BLaER1 treated with 17β-estradiol and CSF1 and Interleukin-3, amounts not matched to agents 10 nM and 100 nM (cell line): ENCODE data around the gene TBX2.
"Not testable (repeated sequence)": the region's sequence is repeated elsewhere in the genome, so short reads cannot be mapped to it uniquely, and the experiment has no call there.

Source experiments
- H3K27ac ChIP-seq, 11 experiments: shearing (Covaris generic); formaldehyde crosslinking; 2 replicates each; pipeline ENCODE4 v1.8.1; 2022
- H3K27me3 ChIP-seq, 11 experiments: shearing (Covaris generic); formaldehyde crosslinking; 2 replicates each; pipeline ENCODE4 v1.8.1; 2022
- H3K36me3 ChIP-seq, 11 experiments: shearing (Covaris generic); formaldehyde crosslinking; 2 replicates each; pipeline ENCODE4 v1.8.1; 2022
- H3K4me1 ChIP-seq, 10 experiments: shearing (Covaris generic); formaldehyde crosslinking; 2 replicates each; pipeline ENCODE4 v1.8.1; 2022
- H3K4me2 ChIP-seq, 11 experiments: shearing (Covaris generic); formaldehyde crosslinking; 2 replicates each; pipeline ENCODE4 v1.8.1; 2022
- H3K4me3 ChIP-seq, 10 experiments: shearing (Covaris generic); formaldehyde crosslinking; 2 replicates each; pipeline ENCODE4 v1.8.1; 2022
- H3K9ac ChIP-seq, 11 experiments: shearing (Covaris generic); formaldehyde crosslinking; 2 replicates each; pipeline ENCODE4 v1.8.1; 2022
- H3K9me3 ChIP-seq, 11 experiments: shearing (Covaris generic); formaldehyde crosslinking; replicated peaks in 1 of 11; 2 replicates each; pipeline ENCODE4 v1.8.1; 2022
- H4K20me1 ChIP-seq, 11 experiments: shearing (Covaris generic); formaldehyde crosslinking; 2 replicates each; pipeline ENCODE4 v1.8.1; 2022
- Cebpa-rat ChIP-seq, 11 experiments: shearing (Covaris generic); IDR thresholded peaks; 2 replicates each; pipeline ENCODE4 v1.8.1; 2022

Gene TBX2

GRCh38 chr17:61425682-61426481 lies 26.2 kb downstream of the TBX2 start:
- Histone ChIP-seq H4K20me1 (no peaks in the 10 kb centered on the region), H3K4me3 (no peak overlapping the region), H3K9ac (no peak overlapping the region), H3K36me3 (no peaks in the 10 kb centered on the region), H3K9me3 (peaks cover 0 to 10% (median 0%) of the 10 kb centered on the region in 11 experiments; a peak in 1 of 22 replicates), H3K4me2 (no peak overlapping the region), H3K27ac (no peak overlapping the region), H3K27me3 (no peaks in the 10 kb centered on the region), H3K4me1 (no peaks in the 10 kb centered on the region)
- no peak for TF ChIP-seq Cebpa-rat (IDR thresholded peaks at IDR 0.05)

GRCh38 chr17:61426482-61427304 lies 27.1 kb downstream of the TBX2 start:
- no peak overlapping the region for H3K27ac ChIP-seq
- H3K27me3 ChIP-seq = no peaks in the 10 kb centered on the region
- H3K36me3 ChIP-seq = no peaks in the 10 kb centered on the region
- H3K9me3 ChIP-seq = peaks cover 0 to 10% (median 0%) of the 10 kb centered on the region in 11 experiments; a peak in 1 of 22 replicates
- H3K4me1 ChIP-seq = no peaks in the 10 kb centered on the region
- TF ChIP-seq Cebpa-rat (IDR thresholded peaks at IDR 0.05) = no peak
- no peaks in the 10 kb centered on the region for H4K20me1 ChIP-seq
- H3K4me3 ChIP-seq = no peak overlapping the region
- H3K9ac ChIP-seq = no peak overlapping the region
- no peak overlapping the region for H3K4me2 ChIP-seq

- TF ChIP-seq Cebpa-rat (IDR thresholded peaks at IDR 0.05) = no peak
- Histone ChIP-seq H4K20me1 (no peaks in the 10 kb centered on the region), H3K9me3 (peaks cover 0 to 10% (median 0%) of the 10 kb centered on the region in 11 experiments; a peak in 1 of 22 replicates), H3K27me3 (no peaks in the 10 kb centered on the region), H3K27ac (no peak overlapping the region), H3K4me3 (no peak overlapping the region), H3K4me1 (no peaks in the 10 kb centered on the region), H3K36me3 (no peaks in the 10 kb centered on the region), H3K4me2 (no peak overlapping the region), H3K9ac (no peak overlapping the region)
These were observed 27.9 kb downstream of the TBX2 start for GRCh38 chr17:61427567-61427966.

GRCh38 chr17:61429274-61429673 lies 29.6 kb downstream of the TBX2 start:
- Histone ChIP-seq H3K36me3 (no peaks in the 10 kb centered on the region), H3K4me1 (no peaks in the 10 kb centered on the region), H3K27me3 (no peaks in the 10 kb centered on the region), H3K9ac (no peak overlapping the region), H3K4me3 (no peak overlapping the region), H3K9me3 (peaks cover 0 to 10% (median 0%) of the 10 kb centered on the region in 11 experiments; a peak in 1 of 22 replicates), H3K27ac (no peak overlapping the region), H3K4me2 (no peak overlapping the region), H4K20me1 (no peaks in the 10 kb centered on the region)
- no peak for TF ChIP-seq Cebpa-rat (IDR thresholded peaks at IDR 0.05)

GRCh38 chr17:61429831-61430230 lies 30.2 kb downstream of the TBX2 start:
- not testable (repeated sequence) for H3K9ac ChIP-seq, H3K4me2 ChIP-seq, H3K27me3 ChIP-seq, H4K20me1 ChIP-seq, H3K4me1 ChIP-seq, H3K4me3 ChIP-seq, H3K27ac ChIP-seq, H3K36me3 ChIP-seq
- H3K9me3 ChIP-seq = peaks cover under 1 to 14% (median 3%) of the 10 kb centered on the region in 11 experiments; a peak in 11 of 22 replicates

- H4K20me1 ChIP-seq = no peaks in the 10 kb centered on the region
- H3K9ac ChIP-seq = no peak overlapping the region
- no peaks in the 10 kb centered on the region for H3K27me3 ChIP-seq
- H3K9me3 ChIP-seq = peaks cover 10 to 32% (median 15%) of the 10 kb centered on the region in 11 experiments; a peak in 19 of 22 replicates
- no peaks in the 10 kb centered on the region for H3K36me3 ChIP-seq
- no peak overlapping the region for H3K4me3 ChIP-seq
- no peak overlapping the region for H3K4me2 ChIP-seq
- no peak for TF ChIP-seq Cebpa-rat (IDR thresholded peaks at IDR 0.05)
- H3K27ac ChIP-seq = no peak overlapping the region
- no peaks in the 10 kb centered on the region for H3K4me1 ChIP-seq
These were observed 32.1 kb downstream of the TBX2 start for GRCh38 chr17:61431594-61432311.

GRCh38 chr17:61436273-61436672 lies 36.6 kb downstream of the TBX2 start:
- Histone ChIP-seq H3K4me1 (no peaks in the 10 kb centered on the region), H3K27ac (no peak overlapping the region), H3K9me3 (peaks cover 30 to 43% (median 37%) of the 10 kb centered on the region in 11 experiments), H3K27me3 (no peaks in the 10 kb centered on the region), H4K20me1 (no peaks in the 10 kb centered on the region), H3K4me2 (no peak overlapping the region), H3K9ac (no peak overlapping the region), H3K4me3 (no peak overlapping the region), H3K36me3 (no peaks in the 10 kb centered on the region)
- no peak for TF ChIP-seq Cebpa-rat (IDR thresholded peaks at IDR 0.05)

- Histone ChIP-seq H4K20me1 (no peaks in the 10 kb centered on the region), H3K9me3 (peaks cover 30 to 43% (median 37%) of the 10 kb centered on the region in 11 experiments), H3K4me2 (no peak overlapping the region), H3K36me3 (no peaks in the 10 kb centered on the region), H3K27me3 (no peaks in the 10 kb centered on the region), H3K27ac (no peak overlapping the region), H3K4me1 (no peaks in the 10 kb centered on the region), H3K9ac (no peak overlapping the region), H3K4me3 (no peak overlapping the region)
- TF ChIP-seq Cebpa-rat (IDR thresholded peaks at IDR 0.05) = no peak
These were observed 37.5 kb downstream of the TBX2 start for GRCh38 chr17:61436995-61437704.
